GF-D8 (cell line): ENCODE results near the gene HHLA2.
"Not testable (repeated sequence)": the region's sequence is repeated elsewhere in the genome, so short reads cannot be mapped to it uniquely, and the experiment has no call there.

Source experiments
- DNase-seq: peaks from one replicate; lab custom pipeline; 2025; lab: John Stamatoyannopoulos, UW

The HHLA2 gene

DNA sequence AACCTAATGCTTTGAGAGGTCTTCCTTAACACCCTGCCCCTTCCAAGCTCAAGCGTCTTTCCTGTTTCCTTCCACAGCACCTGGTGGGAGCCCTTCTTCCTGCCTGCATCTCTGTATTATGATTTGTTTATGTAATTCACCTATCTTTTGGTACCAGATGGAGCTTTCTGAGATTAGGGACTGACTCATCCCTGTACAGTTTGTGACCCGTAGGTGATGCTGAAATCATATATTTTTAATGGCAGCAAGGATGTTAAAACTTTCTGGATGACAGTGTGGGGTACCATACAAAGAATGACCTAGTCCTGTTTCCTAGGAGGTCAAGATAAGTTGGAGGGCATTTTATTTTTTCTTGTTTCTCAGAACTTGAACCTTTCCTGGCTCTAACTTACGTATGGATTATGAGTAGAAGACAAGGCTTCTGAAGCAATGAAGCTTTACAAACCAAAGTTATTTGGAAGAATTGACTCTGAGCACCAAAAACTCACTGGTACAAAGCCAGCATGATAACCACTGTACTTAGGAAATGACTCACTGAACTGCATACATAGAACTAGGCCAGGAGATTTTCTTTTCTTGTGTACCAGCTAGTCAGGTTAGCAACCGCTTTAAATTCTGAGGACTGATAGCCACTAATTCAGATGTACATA lies 46.6 kb downstream of the HHLA2 start:
- DNase-seq, result no peak

- no peak for DNase-seq
These were observed 47.1 kb downstream of the HHLA2 start for GRCh38 chr3:108343491-108343890.

GRCh38 chr3:108345492-108346205 lies 49.3 kb downstream of the HHLA2 start:
- no peak for DNase-seq

- DNase-seq, result no peak
These were observed 50.2 kb downstream of the HHLA2 start for GRCh38 chr3:108346301-108347227.

DNA sequence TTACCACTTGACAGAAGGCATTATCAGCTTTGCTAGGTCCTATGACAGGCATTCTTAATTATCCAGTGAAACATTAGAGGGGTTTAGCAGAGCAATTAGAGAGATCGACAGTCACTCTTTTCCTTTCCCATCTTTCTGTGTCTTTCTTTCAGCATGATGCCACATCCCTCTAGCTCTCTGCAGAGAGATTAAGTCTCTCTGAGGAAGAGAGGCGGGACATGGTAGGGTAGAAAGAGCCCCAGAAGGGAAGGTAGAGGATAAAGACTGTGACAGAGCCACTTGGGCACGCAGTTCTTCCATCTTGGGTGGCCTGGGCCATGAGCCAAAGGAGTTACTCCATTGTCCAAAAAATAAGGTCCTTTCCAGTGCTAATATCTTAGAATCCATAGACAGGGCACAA lies 55.8 kb downstream of the HHLA2 start:
- no peak for DNase-seq

GRCh38 chr3:108354562-108354961 lies 58.2 kb downstream of the HHLA2 start:
- DNase-seq, result no peak

GRCh38 chr3:108357042-108357441 lies 60.7 kb downstream of the HHLA2 start:
- no peak for DNase-seq

DNA sequence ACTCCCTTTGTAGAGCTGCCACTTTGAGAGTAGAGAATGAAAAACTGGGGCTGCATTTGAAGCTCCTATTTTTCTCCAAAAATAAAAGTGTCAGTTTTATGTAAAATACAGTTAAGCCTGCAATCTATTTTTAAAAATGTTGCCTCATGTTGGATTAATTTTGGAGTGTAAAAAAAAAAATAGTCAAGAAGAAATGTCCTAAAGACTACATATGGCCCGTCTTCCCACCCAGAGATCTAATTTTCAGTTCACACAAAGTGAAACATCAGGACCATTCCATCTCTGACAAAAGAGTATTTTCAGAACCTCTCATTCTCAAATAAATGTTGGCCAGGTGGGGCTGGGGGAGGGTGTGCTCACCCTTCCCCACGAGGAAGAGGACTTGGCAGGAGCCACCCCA lies 62.7 kb downstream of the HHLA2 start:
- no peak for DNase-seq

DNA sequence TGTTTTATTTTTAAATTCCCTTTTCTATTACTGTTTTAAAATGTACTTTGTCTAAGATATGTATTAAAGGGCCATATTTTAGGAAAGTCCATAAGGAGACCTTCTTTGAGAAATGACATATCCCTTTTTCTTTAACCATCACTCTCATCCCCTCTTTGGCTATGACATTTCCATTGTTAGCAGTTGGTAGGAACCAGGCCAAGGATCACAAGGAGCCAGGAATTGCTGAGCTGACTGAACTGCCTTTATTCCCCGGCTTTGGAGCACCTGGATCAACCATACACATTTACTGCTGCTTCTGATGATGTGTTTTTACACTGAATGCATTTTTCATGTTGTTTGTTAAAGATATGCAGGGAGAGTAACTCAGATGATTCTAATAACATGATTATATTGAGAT lies 79.7 kb downstream of the HHLA2 start:
- DNase-seq, result no peak

GRCh38 chr3:108377384-108377783 lies 81.0 kb downstream of the HHLA2 start:
- DNase-seq, result no peak

DNA sequence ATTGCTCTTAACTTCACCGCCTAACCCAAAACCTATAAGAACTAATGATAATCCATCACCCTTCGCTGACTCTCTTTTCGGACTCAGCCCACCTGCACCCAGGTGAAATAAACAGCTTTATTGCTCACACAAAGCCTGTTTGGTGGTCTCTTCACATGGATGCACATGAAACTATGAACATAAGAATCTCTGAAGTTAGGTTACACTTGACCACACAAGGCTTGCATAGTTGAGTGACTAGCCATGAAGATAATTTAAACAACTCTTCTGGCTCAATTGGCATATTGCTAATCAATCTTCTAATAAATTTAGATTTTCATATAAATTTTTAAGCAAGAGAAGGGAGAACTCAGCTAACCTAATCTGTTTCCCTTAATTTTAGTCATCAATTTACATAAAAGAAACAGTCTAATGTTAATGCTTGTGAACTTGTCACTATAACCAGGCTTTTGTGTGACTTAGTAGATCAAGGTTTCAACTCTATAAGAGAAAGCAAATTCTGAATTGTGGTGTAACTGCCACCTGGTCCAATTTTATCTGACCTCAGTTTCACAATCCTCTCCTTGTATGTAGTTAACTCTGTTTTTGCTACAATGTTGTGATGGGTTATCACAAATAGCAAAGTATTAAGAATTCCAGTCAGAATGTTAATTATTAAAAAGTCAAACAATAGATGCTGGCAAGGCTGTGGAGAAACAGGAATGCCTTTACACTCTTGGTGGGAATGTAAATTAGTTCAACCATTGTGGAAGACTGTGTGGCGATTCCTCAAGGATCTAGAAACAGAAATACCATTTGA lies 82.0 kb downstream of the HHLA2 start:
- no peak for DNase-seq

DNA sequence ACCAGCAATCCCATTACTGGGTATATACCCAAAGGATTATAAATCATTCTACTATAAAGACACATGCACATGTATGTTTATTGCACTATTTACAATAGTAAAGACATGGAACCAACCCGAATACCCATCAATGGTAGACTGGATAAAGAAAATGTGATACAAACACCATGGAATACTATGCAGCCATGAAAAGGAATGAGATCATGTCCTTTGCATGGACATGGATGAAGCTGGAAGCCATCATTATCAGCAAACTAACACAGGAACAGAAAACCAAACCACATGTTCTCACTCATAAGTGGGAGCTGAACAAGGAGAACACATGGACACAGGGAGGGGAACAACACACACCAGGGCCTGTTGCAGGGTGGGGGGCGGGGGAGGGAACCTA lies 82.6 kb downstream of the HHLA2 start:
- DNase-seq, result not testable (repeated sequence)

DNA sequence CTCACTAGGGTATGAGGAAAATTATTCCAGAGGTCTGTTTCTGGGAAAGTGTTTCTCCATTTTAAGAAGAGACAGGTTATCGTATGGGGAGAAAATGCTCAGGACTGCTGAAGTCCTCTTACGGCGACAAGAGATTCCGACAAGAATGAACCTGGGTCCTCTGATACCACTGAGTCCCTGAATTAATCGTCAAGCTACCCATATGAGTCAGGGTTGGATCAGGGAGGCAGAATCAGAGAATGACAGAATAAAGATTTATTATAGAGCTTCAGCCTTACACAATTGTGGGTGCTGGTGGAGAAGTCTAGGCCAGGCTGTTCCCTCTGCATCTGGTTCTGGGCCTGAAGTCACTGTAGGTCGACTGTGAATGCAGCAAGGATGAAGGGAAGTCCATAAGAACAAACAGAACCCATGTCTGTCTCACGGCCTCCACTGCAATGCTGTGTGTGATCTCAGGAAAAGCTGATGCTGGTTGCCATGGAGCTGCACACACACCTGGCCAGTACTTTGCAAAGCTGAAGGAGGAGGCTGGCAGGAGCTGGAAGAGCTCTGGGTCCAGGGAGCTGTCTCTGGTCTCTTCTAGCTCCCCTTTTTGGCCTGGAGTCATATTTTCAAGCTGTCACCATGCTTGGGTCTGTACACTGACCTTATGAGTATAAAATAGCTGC lies 83.9 kb downstream of the HHLA2 start:
- DNase-seq, result no peak

- no peak for DNase-seq
These were observed 85.3 kb downstream of the HHLA2 start for GRCh38 chr3:108381529-108382140.

DNA sequence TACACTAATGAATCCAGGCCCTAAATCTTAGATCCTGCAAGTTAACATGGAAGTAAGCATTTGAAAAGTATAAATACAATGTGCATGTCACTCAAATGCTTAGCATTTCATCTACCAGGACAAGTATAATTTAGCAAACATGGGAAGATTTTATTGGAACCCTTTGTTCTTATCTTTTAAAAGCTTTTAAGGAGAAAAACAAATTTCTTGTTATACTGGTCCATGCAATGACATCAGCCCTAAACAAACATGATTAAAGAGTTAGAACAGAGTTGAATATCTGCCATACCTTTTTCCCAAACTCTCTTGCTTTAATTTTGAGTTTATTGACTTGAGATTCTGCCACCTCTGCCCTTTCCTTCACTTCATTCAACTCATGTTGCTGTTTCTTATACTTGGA lies 87.0 kb downstream of the HHLA2 start:
- DNase-seq, result no peak

GRCh38 chr3:108387063-108387462 lies 90.7 kb downstream of the HHLA2 start:
- no peak for DNase-seq

DNA sequence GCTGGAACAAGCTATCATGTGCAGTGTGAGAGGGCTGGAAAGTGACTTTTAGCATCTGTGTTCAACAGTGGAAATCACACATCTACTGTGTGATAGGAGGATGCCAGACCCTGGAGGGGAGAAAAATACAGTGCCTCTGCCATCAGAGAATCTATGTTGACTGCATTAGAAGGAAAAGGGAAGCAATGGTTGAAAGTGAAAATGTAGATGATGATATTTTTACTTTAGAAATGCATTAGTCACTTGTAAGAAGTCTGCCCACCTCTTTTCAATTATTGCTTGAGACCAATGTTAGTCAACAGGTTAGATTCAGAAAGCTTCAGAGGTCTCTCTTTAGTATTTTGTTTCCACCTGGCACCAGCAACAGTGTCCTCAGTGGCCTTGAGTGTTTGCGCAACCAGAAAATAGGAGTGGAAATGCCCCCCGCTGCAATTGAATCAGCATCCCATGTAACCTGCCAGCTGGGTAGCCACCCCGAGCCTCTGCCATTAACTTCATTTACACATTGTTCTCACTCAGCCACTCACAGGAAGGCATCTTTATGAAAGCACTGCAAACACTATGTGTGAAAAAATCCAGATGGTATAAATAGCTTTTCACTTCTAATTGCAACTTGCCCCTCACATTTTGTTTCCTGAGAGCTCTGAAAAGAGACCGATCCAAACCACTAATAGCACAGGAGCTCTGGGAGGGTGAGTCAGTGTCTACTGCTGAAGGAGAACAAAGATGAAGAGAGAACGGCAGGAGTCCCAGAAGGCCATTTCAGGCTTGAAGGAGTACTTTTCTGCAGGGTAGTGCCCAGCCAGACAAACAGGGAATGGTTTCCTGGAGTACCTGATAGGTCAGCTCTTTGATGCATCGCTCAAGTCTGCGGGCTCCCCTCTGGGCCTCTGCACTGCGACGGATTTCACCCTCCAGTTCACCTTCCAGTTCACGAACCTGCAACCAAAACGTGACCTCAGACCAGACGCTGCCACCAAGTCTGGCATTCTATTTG lies 92.1 kb downstream of the HHLA2 start:
- no peak for DNase-seq

GRCh38 chr3:108389372-108389771 lies 93.0 kb downstream of the HHLA2 start:
- no peak for DNase-seq

GRCh38 chr3:108391917-108392593 lies 95.7 kb downstream of the HHLA2 start:
- DNase-seq, result no peak
